NOMO-1 treated with DMSO at 0.1 percent for 48 hours (cell line): ENCODE results near the gene COPZ2.
A peak's percentile ranks its signal among the peaks of the same experiment; 100 is the strongest.
"Not testable (repeated sequence)": the region's sequence is repeated elsewhere in the genome, so short reads cannot be mapped to it uniquely, and the experiment has no call there.

Experiments
- DNase-seq: peaks from one replicate; lab custom pipeline; 2025; ENCODE audit not compliant: unreplicated experiment; lab: John Stamatoyannopoulos, UW

The COPZ2 gene

GRCh38 chr17:48010193-48010592 lies 27.4 kb downstream of the COPZ2 start:
- DNase-seq = no peak

- DNase-seq = no peak
These were observed 30.5 kb downstream of the COPZ2 start for GRCh38 chr17:48006936-48007709.

GRCh38 chr17:48004983-48005382 lies 32.6 kb downstream of the COPZ2 start:
- no peak for DNase-seq

- DNase-seq = no peak
These were observed 34.0 kb downstream of the COPZ2 start for GRCh38 chr17:48003417-48004151.

- no peak for DNase-seq
These were observed 34.6 kb downstream of the COPZ2 start for GRCh38 chr17:48002916-48003416.

- DNase-seq = peak; percentile 90
These were observed 35.2 kb downstream of the COPZ2 start for GRCh38 chr17:48002266-48002915.

GRCh38 chr17:48001657-48002056 lies 35.9 kb downstream of the COPZ2 start:
- not testable (repeated sequence) for DNase-seq

GRCh38 chr17:48001197-48001596 lies 36.4 kb downstream of the COPZ2 start:
- DNase-seq = no peak

- DNase-seq = peak; percentile 48
These were observed 38.0 kb downstream of the COPZ2 start for GRCh38 chr17:47999582-47999981.

GRCh38 chr17:47998044-47998443 lies 39.6 kb downstream of the COPZ2 start:
- DNase-seq = no peak

- DNase-seq = no peak
These were observed 40.0 kb downstream of the COPZ2 start for GRCh38 chr17:47997586-47997985.

GRCh38 chr17:47996201-47996600 lies 41.4 kb downstream of the COPZ2 start:
- no peak for DNase-seq

GRCh38 chr17:47995241-47995935 lies 42.2 kb downstream of the COPZ2 start:
- no peak for DNase-seq

GRCh38 chr17:47994724-47995123 lies 42.9 kb downstream of the COPZ2 start:
- DNase-seq = no peak

GRCh38 chr17:47993964-47994363 lies 43.6 kb downstream of the COPZ2 start:
- no peak for DNase-seq

- no peak for DNase-seq
These were observed 44.5 kb downstream of the COPZ2 start for GRCh38 chr17:47993031-47993564.

- no peak for DNase-seq
These were observed 45.4 kb downstream of the COPZ2 start for GRCh38 chr17:47992216-47992615.

GRCh38 chr17:47990962-47991731 lies 46.5 kb downstream of the COPZ2 start:
- DNase-seq = no peak

GRCh38 chr17:47989700-47990099 lies 47.9 kb downstream of the COPZ2 start:
- no peak for DNase-seq

- no peak for DNase-seq
These were observed 48.4 kb downstream of the COPZ2 start for GRCh38 chr17:47989159-47989558.
